ENCODE results near the gene MAN1C1.

DNA sequence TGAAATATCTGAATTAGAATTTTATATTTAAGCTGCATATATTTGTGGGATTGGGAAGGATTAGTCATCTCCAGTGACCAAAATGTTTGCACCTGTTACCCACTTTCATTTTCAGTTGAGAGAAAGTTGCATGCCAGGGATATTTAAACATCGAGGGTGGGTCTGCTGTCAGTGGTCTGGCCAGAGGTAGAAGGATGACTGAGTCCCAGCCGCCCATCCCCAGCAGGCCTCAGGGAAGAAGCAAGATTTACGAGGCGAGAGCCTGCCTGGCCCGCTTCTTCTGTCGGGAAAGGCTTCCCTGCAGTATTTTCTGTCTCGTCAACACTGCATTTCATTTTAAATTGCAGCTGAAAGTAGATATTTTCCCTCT is 1.4 kb upstream of the MAN1C1 start:
- TF ChIP-seq CTCF (IDR thresholded peaks at IDR 0.05) (no peak), POLR2A (IDR thresholded peaks at IDR 0.05) (no peak)

Data from uterus (tissue), 2 donors.